K562 (cell line): ENCODE results near the gene SNUPN. TPM values are rescaled to one million over a fixed set of nuclear protein-coding genes. Genes with fewer than 3 reads are reported as not detected.

Experiments used
- CHD2 ChIP-seq: IDR thresholded peaks from 2 replicates; pipeline ENCODE4 v1.6.1; 2011; ENCODE audit warnings: low read depth, low read length
- ILK ChIP-seq: fragments of 450-650 bp; IDR thresholded peaks from 2 replicates; pipeline ENCODE4 v1.6.1; 2016; ENCODE audit warnings: missing genetic modification characterization, low read depth, mild to moderate bottlenecking, missing compliant biosample characterization, moderate library complexity, borderline replicate concordance
- MCM5 ChIP-seq: fragments of 450-650 bp; IDR thresholded peaks from 2 replicates; pipeline ENCODE4 v1.6.1; 2016; ENCODE audit warnings: low read depth
- PHF20 ChIP-seq: fragments of 450-650 bp; IDR thresholded peaks from 2 replicates; pipeline ENCODE4 v1.6.1; 2018; ENCODE audit not compliant: partially characterized antibody
- SRSF3 ChIP-seq: fragments of 200-400 bp; formaldehyde crosslinking; IDR thresholded peaks from 2 replicates; pipeline ENCODE4 v1.6.1; 2016; ENCODE audit warnings: mild to moderate bottlenecking, low read length, moderate library complexity; ENCODE audit not compliant: insufficient read depth
- ZNF507 ChIP-seq: conservative IDR thresholded peaks from 2 replicates; pipeline ENCODE4 v1.6.1; 2017; ENCODE audit warnings: missing genetic modification characterization, missing compliant biosample characterization
- polyA plus RNA-seq, 8 experiments: library from polyadenylated mRNA; depleted of rRNA in 4 of 8; stranded (reverse) in 5 of 8; unstranded in 3 of 8; fragments of >200 nt; fragmentation: Nextera tagmentation in 2 of 8; fragmentation: Illumina TruSeq in 1 of 8; extraction: Ambion mirVana in 2 of 8; extraction: Trizol in 1 of 8; gene quantifications; 2 replicates each; pipeline versions ENCODE4 v1.2.1 to v1.2.3, GENCODE V29; 2011 to 2014; ENCODE audit warnings: inconsistent platforms in 1 of 8, missing spikeins in 1 of 8
- total RNA-seq, 7 experiments: library from RNA; depleted of rRNA in 6 of 7; stranded (reverse); fragments of >200 nt in 6 of 7; fragmentation: Illumina TruSeq in 2 of 7; extraction: Trizol in 2 of 7; gene quantifications; 2 replicates each; pipeline versions ENCODE4 v1.2.1 to v1.2.3, GENCODE V29; 2011 to 2021; ENCODE audit warnings: low replicate concordance in 1 of 7
- TF ChIP-seq, protein P1 (sequence below): fragments of 450-650 bp; formaldehyde crosslinking; IDR thresholded peaks from 2 replicates; pipeline ENCODE4 v1.4.0; 2020; ENCODE audit warnings: mild to moderate bottlenecking, moderate library complexity
- TF ChIP-seq, protein P2 (sequence below): sonication (generic); formaldehyde crosslinking; IDR thresholded peaks from 2 replicates; pipeline ENCODE4 v1.8.1; 2022; ENCODE audit warnings: missing genetic modification reagents

Gene SNUPN
- total and polyA plus RNA-seq, 9 of the 15 experiments (the other 6 are each of a cell fraction or from before 2014, with no cell fraction given) = 32.2 to 78.3 (median 40.0) TPM

DNA sequence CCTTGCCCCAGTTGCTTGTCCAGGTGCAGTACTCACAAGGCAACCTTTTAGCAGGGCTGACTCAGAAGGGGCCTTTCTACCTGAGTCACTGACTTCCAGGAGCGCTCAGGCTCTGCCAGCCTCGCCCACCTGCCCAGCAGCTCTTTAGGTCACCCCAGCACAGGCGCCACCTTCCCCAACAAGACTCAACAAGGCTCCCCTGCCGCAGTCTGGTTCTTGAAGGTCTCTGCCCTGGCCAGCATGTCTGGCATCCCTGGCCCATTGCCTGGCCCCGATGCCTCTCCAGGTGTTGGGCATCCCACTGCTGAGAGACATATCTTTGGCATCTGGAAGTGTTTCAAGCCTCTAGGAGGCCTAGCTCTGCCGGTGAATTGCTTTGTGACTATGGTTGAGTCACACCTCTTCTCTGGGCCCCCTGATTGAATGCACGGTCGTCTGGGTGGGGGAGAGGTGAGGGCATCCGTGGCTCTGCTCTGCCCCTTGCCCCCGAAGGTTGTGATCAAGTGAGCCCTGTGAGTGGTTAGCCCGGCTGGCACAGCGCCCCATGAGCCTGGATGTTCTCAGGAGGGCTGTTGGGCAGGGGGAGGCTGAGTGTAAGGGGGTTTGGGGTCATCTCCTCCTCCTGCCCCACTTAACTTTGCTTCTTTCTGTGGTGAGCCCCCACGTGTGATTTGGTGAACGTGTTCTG is 43.8 kb upstream of the SNUPN start (continued):
- TF ChIP-seq, protein P1, sequence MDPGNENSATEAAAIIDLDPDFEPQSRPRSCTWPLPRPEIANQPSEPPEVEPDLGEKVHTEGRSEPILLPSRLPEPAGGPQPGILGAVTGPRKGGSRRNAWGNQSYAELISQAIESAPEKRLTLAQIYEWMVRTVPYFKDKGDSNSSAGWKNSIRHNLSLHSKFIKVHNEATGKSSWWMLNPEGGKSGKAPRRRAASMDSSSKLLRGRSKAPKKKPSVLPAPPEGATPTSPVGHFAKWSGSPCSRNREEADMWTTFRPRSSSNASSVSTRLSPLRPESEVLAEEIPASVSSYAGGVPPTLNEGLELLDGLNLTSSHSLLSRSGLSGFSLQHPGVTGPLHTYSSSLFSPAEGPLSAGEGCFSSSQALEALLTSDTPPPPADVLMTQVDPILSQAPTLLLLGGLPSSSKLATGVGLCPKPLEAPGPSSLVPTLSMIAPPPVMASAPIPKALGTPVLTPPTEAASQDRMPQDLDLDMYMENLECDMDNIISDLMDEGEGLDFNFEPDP (CRISPR knock-in tag) = no peak
- TF ChIP-seq SRSF3 (no peak), ZNF507 (tag) (no peak), PHF20 (no peak), CHD2 (no peak), ILK (no peak), MCM5 (no peak)
- TF ChIP-seq, protein P2, sequence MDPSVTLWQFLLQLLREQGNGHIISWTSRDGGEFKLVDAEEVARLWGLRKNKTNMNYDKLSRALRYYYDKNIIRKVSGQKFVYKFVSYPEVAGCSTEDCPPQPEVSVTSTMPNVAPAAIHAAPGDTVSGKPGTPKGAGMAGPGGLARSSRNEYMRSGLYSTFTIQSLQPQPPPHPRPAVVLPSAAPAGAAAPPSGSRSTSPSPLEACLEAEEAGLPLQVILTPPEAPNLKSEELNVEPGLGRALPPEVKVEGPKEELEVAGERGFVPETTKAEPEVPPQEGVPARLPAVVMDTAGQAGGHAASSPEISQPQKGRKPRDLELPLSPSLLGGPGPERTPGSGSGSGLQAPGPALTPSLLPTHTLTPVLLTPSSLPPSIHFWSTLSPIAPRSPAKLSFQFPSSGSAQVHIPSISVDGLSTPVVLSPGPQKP (CRISPR knock-in tag) = no peak
